RCC 7860 (cell line): Measurements from ENCODE around the gene HSFY1.
A peak's percentile ranks its signal among the peaks of the same experiment; 100 is the strongest.
"Not testable (repeated sequence)": the region's sequence is repeated elsewhere in the genome, so short reads cannot be mapped to it uniquely, and the experiment has no call there.

Experiments used
- DNase-seq: peaks from one replicate; pipeline ENCODE4 v3.0.0-alpha.2; 2015; ENCODE audit warnings: low spot score
- FAIRE-seq: peaks from 2 replicates; lab custom pipeline; 2012; peaks lifted over from hg19 to GRCh38; lab: Jason Lieb, UNC

HSFY1 gene

GRCh38 chrY:18546420-18546819 is at the start of gene HSFY1:
TSS of gene HSFY1 (plus strand) at chrY:18546720. CDS start at chrY:18546788, 68 bp downstream.
- FAIRE-seq, DNase-seq: not testable (repeated sequence)

GRCh38 chrY:18504266-18504665 is 42.3 kb upstream of the HSFY1 start:
- not testable (repeated sequence) for DNase-seq, FAIRE-seq

- FAIRE-seq: peak; percentile 98
- DNase-seq: not testable (repeated sequence)
These were observed 15.4 kb upstream of the HSFY1 start for GRCh38 chrY:18530995-18531655.

- FAIRE-seq: not testable (repeated sequence)
These were observed 7.6 kb upstream of the HSFY1 start for GRCh38 chrY:18538952-18539351.

GRCh38 chrY:18553132-18553531 is 6.6 kb downstream of the HSFY1 start:
- FAIRE-seq: peak; percentile 97
- DNase-seq: not testable (repeated sequence)

More at GRCh38 chrY:18538952-18539351, 7.6 kb upstream of the HSFY1 start:
- not testable (repeated sequence) for DNase-seq

DNA sequence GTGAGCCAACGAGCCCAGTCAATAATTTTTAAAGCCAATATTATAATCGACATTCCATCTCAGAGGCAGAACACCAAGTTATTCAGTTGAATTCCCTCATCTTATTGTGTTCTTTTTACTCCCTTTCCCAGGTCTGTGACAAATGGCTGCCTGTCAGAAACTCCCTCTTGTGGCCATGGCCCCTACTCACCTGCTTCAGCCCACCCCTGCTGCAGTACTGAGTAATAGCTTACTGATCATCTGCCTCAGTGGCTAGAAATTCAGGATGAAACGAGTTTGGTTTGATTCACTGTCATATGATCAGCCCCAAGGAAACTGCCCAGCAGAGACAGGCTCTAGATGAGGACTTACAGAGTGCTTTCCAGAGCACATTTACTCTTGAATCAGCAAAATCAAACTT is 19.4 kb downstream of the HSFY1 start:
- not testable (repeated sequence) for DNase-seq
- peak; percentile 87 for FAIRE-seq
